ENCODE measurements around the gene SUPT6H.

- TF ChIP-seq EZH2phosphoT487 (IDR thresholded peaks at IDR 0.05; ENCODE audit: insufficient read depth, low read depth) (no peak), EZH2 (IDR thresholded peaks at IDR 0.05; ENCODE audit: insufficient read depth, poor library complexity, severe bottlenecking) (no peak)
Observed at GRCh38 chr17:28740406-28741357, 78.7 kb downstream of the SUPT6H start.
